Hepatic stellate cell (primary cell): Measurements from ENCODE around the gene ARID2.
A peak's percentile ranks its signal among the peaks of the same experiment; 100 is the strongest.

Source experiments
- DNase-seq: peaks from one replicate; pipeline ENCODE4 v3.0.0; 2011; ENCODE audit warnings: low spot score

Gene ARID2

DNA sequence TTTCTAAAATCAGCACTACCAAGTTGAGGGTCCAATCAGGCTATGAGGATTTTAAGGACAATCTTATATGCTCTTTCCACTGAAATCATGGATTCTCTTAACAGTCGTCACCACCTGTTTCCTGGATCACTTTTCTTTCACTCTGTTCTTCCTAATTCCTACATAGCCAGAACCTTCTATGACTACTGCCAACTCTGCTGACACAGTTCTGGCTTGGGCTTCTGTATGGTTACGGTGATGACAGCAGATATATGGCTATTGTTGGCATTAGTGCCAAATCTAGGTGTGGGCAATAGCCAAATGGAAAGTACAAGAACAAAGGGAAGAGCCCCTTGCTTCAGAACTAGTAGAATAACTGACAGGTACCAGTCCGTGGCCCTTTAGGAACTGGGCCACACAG, 124.0 kb downstream of the ARID2 start:
- DNase-seq, result no peak

DNA sequence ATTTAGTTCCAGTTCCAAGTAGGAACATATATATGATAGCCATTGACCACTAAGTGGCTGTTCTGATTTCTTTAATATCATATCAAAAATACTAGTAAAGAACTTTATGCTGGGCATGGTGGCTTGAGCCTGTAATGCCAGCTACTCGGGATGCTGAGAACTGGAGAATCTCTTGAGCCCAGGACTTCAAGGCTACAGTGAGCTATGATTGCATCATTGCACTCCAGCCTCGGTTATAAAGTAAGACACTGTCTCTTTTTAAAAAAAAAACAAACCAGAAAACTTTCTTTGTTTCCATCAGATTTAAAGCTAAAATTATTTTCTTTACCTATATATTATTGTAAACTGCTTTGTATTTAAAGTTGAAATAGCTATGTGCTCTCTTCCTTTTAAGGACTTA, 133.8 kb downstream of the ARID2 start:
- DNase-seq, result no peak

GRCh38 chr12:45866299-45866698, 136.8 kb downstream of the ARID2 start:
- DNase-seq, result no peak

DNA sequence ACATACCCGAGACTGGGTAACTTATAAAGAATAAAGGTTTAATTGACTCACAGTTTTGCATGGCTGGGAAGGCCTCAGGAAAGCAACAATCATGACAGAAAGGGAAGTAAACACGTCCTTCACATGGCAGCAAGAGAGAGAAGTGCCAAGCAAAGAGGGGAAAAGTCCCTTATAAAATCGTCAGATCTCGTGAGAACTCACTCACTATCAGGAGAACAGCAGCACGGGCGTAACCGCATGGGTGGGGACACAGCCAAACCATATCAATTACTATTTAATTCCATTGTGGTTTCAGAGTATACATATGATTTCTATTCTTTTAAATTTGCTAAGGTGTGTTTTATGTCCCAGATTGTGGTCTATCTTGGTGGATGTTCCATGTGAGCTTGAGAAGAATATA, 142.9 kb downstream of the ARID2 start:
- DNase-seq, result no peak

- DNase-seq, result no peak
Observed at GRCh38 chr12:45877069-45877468, 147.6 kb downstream of the ARID2 start.

DNA sequence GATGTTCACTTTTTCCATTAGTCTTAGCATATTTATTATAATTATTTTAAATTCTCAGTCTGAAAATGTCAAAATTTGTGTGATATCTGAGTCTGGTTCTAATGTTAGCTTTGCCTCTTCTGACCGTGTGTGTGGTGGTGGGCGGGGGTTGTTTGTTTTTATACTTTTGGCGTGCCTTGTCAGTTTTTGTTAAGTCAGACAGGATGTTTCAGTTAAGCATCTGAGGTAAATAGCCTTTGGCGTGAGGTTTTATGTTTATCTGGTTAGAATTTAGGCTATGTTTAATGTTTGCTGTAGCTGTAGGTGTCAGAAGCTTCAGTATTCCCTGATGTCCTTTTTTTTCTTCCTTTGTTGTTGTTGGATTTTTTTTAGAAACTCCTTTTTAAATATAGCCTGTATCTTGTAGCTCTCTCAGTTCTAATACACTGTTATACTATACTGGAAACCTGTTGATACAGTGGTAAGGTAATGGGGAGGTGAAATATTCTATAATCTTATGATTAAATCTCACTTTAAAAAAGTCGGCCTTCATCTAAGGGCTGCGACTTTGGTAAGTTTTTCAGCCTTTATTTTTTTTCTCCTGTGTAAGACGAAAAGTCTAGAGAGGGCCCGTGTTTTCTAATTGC, 149.2 kb downstream of the ARID2 start:
- DNase-seq, result no peak

- DNase-seq, result no peak
Observed at GRCh38 chr12:45879363-45879895, 149.9 kb downstream of the ARID2 start.

- DNase-seq, result no peak
Observed at GRCh38 chr12:45880533-45880932, 151.0 kb downstream of the ARID2 start.

DNA sequence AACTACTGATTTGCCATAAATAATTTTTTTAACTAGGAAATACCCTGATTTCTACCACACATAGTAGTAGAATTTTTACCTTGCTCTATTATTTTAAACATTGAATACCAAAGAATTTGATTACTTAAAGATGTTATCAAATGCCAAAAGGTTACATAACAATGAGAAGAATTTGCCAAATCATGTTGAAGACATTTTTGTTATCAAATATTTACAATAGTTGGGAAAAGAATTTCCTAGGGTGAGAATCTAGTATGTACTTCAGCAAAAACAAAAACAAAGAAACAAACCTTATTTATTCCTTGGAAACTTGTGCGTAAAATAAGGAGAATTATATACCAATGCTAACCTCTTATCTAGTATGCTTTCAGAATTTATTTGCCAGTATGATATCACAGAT, 153.7 kb downstream of the ARID2 start:
- no peak for DNase-seq

GRCh38 chr12:45886685-45887084, 157.2 kb downstream of the ARID2 start:
- no peak for DNase-seq

DNA sequence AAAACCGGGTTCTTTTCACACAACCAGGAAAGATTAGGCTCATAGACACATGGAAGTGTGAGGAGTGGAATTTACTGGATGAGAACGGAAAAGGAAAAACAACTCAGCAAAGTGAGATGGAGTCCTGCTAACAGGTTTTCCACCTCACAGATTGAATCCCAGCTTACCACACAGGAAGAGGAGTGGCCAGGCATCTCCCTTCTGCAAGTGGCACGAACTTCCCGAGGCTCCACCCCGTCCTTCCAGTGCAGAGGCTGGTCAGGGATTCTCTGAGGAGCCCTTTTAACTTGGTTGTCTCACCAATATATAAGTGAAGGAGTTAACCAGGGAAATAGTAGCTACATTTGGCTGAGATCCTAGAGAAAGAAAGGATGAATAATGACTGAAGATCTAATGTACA, 158.0 kb downstream of the ARID2 start:
- no peak for DNase-seq

DNA sequence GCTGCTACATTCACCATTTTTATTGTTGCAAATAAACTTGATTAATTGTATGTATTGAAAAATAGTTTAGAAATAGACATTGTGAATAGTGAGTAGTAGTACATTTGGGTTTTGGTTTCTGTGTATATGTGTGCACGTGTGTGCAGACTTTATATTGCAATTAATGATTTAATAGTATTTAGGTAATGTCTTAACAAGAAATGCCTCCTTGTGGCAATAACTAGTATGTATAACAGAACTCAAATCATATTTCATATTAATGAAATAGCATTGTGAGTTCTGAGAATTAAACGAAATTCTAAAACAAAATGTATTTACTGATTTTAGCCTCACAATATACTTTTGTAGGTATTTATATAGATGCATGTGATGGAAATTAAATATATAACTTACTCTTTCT, 160.8 kb downstream of the ARID2 start:
- no peak for DNase-seq

DNA sequence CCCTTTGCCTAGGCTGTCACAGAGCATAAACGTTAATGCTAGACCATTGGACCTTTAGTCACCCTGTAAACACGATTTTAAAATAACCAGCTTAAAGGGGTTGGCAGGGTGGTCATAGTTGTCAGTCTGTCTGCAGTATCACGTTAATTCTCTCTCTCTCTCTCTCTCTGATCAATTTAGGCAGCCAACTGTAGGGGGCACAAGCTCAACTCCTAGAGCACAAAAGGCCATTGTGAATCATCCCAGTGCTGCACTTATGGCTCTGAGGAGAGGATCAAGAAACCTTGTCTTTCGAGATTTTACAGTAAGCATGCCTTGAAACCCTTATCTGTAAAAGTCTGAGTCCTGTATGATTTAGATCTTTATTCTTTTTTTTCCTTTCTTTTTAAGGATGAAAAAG, 163.7 kb downstream of the ARID2 start:
- DNase-seq, result peak; percentile 12

GRCh38 chr12:45895961-45896360, 166.5 kb downstream of the ARID2 start:
- no peak for DNase-seq

- DNase-seq, result no peak
Observed at GRCh38 chr12:45898094-45898493, 168.6 kb downstream of the ARID2 start.

- no peak for DNase-seq
Observed at GRCh38 chr12:45907955-45908354, 178.4 kb downstream of the ARID2 start.

DNA sequence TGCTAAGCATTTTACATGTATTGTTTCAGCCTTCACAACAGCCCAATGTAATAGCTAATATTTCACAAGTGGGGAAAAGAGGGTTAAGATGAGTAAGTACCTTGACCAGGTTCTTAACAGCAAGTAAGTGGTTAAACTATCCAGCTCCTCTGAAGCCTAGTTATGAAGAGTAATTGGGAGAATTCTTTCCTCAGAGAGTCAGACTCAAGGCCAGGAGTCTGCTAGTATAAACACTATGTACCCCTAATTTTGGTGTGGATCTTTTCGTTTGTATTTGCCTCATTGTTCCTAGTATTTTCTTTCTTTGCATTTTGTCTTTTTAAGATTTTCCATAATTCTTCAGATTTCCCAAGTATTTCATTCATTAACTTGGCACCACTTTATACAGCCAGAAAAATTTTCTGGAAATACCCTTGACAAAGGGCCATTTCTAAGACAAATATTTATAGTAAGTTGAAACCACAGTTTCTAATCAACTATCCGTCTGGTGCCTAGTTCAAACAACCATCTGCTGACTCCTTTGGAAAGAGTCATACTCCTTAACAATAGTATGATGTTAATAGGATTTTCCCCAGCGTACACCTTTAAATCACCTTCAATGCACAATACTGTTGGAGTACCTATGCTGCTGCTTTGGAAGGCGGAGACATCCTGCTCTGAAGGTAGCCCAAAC, 179.7 kb downstream of the ARID2 start:
- DNase-seq, result no peak

DNA sequence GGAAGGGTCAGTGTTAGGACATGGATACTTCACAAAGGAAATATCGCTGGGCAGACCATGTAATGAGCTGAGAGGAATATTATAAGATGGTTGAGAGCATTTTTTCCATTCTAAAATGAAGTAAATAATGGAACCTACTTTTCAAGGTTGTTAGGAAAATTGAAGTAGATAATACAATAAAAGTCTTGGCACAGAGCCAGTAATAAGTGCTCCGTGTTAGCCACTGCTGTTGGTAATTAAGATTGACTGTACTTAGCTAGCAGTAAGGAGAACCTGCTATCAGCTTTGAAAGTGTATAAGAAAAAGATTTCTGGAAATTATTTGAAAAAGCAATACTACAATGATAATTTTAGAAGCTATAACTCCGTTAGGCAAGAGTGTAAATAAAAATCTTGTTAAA, 183.3 kb downstream of the ARID2 start:
- no peak for DNase-seq

DNA sequence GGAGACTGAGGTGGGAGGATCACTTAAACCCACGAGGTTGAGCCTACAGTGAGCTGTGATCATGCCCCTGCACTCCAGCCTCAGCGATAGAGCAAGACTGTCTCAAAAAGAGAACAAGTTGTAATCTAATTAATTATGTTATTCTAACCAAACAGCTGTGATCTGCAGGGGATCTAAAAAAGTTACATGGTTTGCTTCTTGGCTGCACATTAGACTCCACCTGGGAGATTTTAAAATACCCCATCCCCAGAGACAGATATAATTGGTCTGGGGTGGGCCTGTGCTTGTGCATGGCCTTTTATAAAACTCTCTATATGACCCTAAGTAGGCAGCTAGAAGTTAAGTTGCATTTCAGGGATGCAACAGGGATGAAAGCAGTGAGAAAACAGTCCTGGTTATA, 184.1 kb downstream of the ARID2 start:
- DNase-seq, result no peak

DNA sequence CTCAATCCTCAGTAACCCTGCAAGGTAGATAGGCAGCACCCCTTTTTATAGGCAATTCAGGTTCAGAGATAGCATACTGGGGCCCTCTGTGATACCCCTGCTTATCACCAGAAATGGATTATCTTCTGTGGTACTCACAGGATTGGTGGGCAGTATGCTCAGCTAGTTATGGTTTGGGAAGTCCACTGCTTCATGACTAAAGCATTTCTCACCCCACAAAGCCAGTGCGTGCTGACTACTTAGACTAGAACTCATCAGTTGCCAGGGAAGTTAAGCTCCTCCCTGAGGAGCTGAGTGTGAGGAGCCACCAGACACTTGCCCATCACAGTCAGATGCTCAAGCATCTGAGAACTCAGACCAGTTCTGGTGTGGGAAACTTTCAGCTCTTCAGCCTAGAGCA, 184.6 kb downstream of the ARID2 start:
- peak; percentile 55 for DNase-seq

DNA sequence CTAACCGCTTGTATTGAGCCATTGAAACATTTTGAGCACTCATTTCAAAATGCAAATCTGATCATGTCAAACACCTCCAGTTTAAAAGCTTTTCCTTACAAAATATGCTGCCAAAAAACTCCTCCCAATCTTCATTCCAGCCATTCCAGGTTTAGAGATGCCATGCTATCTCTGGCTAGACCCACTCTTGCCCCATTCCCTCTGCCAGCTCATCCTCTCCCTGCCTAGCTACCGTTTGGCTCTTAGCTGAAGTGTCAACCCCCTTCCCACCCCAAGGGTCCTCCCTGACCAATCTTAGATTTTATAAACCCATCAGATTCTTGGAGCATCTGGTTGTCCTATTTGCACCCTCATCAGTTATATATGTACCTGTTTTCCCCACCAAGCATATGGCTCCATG, 185.9 kb downstream of the ARID2 start:
- no peak for DNase-seq

DNA sequence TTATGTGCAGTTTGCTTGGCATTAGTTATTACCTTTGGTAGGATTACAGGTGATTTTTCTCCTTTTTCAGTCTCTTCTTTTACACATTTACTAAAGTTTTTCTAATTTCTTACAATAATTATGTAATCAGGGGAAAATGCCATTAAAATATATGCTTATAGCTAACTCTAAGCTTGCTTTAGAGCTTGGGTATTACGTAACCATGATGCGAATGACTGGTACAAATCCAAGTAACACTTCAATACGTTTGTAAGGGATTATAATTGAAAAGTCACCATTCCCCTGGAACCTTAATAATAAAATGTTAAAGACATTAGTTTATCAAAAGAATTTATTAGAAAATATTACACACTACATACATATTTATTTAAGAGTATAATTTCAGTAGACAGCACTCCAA, 189.3 kb downstream of the ARID2 start:
- no peak for DNase-seq

DNA sequence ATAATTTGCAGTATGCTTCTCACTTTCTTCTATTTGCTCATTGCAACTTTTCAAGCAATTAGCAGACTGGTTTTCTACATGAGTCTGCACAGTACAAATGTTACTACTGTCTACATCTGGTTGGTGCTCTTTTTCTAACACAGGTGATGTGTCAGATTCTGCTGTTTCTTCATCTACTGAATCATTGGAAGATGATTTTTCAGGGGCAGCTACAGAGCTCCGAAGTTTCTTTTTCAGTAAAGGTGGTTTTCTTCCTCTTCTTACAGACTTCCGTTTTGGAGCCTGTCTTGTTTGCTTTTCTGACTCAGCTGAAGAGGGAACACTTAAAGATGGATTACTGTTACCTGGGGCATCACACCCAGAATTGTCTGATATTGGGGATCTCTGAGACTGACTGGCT, 198.8 kb downstream of the ARID2 start:
- no peak for DNase-seq

- DNase-seq, result no peak
Observed at GRCh38 chr12:45930369-45930768, 200.9 kb downstream of the ARID2 start.
